ENCODE measurements around the gene SMIM12.

The SMIM12 gene

DNA sequence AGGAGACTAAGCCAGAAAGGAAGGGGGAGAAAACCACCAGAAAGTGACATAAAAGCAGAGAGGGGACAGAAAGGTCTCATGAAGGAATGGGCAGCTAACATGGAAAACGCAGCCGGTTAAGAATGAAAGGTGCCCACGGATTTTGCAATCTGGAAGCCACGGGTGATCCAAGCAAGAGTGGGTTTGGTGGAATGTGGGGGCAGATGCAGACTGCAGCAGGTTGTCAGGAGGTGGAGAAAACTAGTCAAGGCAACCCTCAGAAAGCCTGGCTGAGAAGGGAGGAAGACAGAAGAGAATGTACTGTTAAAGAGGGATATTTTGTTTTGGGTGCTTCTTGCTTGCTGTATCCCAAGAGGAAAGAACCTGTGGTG lies 12.6 kb upstream of the SMIM12 start:
- no peak for DNase-seq (ENCODE audit: low spot score)

GRCh38 chr1:34871443-34872132 lies 12.0 kb upstream of the SMIM12 start:
- no peak for DNase-seq (ENCODE audit: low spot score)

- DNase-seq (ENCODE audit: low spot score) = no peak
Measured at GRCh38 chr1:34870395-34870794, 10.8 kb upstream of the SMIM12 start.

DNA sequence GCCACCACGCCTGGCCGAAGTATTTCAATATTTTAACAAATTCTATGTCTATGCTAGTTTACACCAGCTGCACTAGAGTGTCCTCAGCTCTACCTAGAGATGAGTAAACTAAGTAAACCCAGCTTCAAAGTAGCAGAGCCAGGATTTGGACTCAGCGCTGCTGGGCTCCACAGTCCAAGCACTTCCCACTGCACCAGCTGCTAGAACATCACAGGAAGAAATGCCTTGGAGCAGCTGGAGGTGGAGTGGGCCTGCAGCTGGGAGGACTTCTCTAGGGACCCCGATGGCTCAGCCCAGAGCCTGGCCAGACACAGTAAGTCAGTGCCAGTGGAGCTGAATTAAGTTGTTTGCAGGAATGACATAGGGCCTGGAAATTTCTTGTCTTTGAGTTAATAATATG lies 10.2 kb upstream of the SMIM12 start:
- DNase-seq (ENCODE audit: low spot score) = no peak

DNA sequence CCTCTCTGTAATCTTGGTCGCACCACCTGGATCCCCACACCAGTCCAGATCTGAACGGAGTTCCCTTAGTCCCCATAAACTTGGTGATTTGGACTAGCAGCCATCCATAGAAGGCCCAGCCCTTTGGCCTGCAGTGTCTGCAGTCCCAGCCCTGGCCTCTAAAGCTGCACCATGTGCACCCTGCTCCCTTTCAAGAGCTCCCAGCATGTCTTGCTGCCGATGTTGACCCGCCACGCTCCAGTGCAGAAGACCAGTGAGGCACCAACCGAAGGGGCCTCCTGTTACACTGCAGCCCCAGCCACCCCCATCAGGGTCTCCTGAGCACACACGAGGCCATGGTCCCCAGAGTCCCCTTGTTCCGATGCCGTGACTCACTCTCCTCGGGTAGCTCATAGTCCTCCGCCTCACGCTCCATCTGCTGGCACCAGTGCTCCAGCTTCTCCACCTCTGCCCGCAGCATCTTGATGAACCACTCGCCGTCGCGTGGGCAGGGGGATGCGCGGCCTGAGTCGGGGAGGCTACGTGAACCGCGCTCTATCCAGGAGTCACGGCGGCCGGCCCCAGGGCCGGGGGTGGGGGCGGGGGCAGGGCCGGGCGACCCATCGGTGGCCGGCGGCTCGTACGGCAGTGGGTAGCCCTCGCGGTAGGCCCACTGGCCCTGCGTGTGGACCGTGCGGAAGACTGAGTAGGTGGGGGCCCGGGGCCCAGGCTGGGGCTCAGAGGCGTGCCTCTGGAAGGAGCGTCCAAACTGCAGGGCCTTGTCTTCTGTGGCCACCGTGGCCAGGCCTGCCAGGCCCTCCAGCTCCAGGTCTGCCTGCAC lies 8.9 kb upstream of the SMIM12 start:
- no peak for DNase-seq (ENCODE audit: low spot score)

DNA sequence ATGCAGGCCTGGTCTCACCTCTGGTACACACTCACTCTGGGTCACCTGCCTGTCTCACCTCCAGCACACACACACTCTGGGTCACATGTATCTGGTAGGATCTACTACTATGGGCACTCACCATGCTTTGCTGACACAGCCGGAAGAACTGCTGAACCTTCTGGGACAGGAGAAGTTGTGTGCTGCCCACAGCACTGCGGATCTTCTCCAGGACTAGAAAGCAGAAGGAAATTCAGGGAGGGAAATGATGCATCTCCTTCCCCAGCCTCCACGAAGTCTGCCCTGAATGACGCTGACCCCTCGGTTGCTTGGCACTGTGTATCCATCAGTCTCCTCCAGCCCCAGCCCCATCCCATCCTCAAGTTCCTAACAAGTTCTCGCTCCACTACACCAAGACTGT lies 7.9 kb upstream of the SMIM12 start:
- DNase-seq (ENCODE audit: low spot score) = peak; percentile 38

GRCh38 chr1:34866762-34867109 lies 7.2 kb upstream of the SMIM12 start:
- no peak for DNase-seq (ENCODE audit: low spot score)

GRCh38 chr1:34865981-34866761 lies 6.6 kb upstream of the SMIM12 start:
- DNase-seq (ENCODE audit: low spot score) = peak; percentile 52

GRCh38 chr1:34865573-34865972 lies 6.0 kb upstream of the SMIM12 start:
- DNase-seq (ENCODE audit: low spot score) = no peak

- DNase-seq (ENCODE audit: low spot score) = no peak
Measured at GRCh38 chr1:34864759-34865158, 5.2 kb upstream of the SMIM12 start.

DNA sequence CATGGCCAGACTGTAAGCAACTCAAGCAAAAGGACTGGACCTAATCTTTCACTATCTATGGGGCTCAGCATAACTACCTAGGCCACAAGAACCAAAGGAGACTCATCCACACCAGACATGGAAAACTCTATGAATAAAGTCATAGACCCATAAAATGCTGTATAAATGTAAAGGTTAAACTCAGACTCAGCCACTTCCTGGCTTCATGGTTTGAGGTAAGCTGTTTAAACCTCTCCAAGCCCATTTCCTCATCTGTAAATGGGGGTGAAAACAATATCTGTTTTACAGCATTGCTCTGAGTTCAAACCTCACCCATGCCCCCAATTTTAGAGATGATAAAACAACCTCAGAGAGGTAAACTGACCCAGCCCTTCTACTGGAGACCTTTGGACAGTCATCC lies 4.0 kb upstream of the SMIM12 start:
- DNase-seq (ENCODE audit: low spot score) = no peak

GRCh38 chr1:34858901-34859445 lies 576 bp downstream of the SMIM12 start:
- peak; percentile 33 for DNase-seq (ENCODE audit: low spot score)

- DNase-seq (ENCODE audit: low spot score) = no peak
Measured at GRCh38 chr1:34856697-34857096, 2.9 kb downstream of the SMIM12 start.

GRCh38 chr1:34852677-34853217 lies 6.8 kb downstream of the SMIM12 start:
- DNase-seq (ENCODE audit: low spot score) = peak; percentile 97

DNA sequence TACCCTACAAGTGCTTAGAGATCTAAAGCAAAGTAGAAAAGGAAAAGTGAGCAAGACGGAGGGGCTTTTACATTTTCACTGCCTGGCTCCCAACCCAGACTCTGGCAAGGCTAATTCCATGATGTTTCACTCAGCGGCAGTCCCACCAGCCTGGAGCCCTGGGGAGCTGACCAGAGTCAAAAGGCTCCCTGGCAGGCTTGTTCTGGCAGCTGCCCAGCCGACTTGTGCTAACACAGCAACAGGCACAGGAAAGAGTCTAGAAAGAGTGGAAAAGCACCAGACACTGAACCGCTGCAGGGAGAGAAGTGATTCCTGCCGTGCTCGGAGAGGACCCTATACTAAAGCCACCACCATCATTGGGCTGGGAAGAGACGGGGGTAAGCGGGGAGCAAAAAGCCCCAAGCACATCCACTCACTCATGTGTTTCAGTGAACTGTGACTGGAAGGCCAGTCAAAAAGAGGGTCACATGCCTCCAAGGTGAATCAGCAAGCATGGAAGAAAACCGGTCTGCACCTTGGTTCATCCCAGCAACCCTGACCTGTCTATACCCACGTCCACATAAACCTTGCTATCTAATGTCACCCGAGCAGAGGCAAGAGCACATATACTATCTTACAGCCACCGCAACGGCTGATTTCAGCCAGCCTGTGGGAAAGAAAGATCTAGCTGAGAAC lies 8.0 kb downstream of the SMIM12 start:
- DNase-seq (ENCODE audit: low spot score) = no peak

DNA sequence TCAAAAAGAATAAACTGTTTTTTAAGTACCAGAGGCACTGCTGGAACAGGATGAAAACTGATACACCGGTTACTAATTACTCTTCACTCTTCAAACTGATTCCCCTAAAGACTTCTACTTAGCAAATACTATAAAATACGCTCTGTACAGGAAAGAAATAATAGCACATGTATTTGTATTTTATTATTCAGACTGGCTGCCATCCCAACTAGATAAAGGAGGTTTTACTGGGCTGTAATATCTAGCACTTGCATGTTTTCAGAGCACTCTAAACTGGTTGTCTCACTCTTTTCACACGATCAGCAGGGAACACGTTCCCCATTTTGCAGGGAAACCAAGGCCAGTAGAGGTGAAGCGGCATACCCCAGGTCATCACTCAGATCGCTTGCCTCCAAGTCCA lies 9.2 kb downstream of the SMIM12 start:
- DNase-seq (ENCODE audit: low spot score) = no peak

DNA sequence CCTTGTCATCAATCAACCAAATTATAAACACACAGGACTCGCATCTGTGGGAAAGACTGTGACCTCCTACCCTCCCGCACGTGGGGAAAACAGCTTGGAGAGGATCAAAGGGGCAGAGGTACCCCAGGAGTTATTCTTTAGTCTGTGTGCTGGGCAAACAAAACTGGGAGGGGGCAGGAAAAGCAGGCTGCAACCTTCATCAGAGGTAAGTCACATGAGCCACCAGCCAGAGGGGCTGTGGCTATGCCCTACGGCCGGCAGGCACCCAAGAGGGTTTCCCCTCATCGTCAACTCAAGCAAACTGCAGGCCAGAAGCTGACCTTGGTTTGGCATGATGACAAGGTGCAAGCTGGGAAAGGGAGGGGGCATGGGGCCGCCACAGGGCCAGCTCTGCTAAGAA lies 12.5 kb downstream of the SMIM12 start:
- DNase-seq (ENCODE audit: low spot score) = no peak

DNA sequence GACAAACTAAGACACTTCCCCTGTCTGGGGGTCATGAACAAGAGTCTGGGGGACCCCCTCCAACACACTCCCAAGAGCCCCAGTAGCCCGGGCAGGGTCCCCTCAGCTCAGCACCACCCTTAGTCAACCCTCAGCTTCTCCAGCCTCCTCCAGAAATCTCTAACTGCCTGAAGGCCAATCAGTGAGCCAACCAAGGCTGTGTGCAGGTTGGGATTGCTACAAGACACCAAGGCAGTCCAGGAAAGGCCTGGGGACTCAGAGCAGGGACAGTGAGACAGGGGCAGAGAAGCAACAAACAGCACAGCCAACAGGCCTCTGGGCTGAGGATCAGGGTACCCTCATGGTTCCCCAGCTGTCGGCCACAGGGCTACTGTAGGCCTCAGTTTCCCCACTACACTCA lies 13.3 kb downstream of the SMIM12 start:
- no peak for DNase-seq (ENCODE audit: low spot score)

DNA sequence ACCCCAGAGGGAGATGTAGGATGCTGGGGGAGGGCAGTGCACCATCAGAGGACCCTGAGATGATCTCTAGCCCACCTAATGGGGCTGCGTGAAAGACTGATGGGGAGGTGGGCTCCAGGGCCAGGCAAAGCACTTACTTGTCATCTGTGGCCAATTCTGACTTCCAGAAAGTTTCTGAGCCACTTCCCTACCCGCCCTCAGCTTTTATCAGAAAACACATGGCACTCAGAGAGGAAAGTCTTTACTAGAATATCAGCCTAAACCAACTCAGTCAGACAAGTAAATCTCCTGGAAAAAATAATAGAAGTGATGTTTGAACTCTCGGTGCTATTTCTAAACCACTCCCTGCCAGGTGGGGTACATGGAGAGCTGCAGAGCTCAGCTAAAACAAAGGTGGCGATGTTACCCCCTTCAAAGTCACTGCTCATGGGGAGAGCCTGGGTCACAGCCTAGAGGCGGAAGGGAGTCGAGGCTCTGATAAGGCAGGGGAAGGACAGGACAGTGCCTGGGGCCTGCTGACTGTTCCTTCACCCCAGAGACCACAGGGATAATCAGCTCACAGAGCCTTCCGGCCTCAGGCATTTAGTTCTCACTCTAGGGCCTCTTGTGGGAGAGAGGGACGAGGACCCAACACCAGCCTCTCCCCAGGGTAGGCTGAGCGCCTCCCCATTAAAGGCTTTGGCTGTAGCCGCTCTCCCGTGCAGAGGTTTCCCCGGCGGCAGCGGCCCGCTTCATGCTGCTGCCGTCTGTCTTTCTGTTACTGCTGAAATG lies 14.2 kb downstream of the SMIM12 start:
- no peak for DNase-seq (ENCODE audit: low spot score)

DNA sequence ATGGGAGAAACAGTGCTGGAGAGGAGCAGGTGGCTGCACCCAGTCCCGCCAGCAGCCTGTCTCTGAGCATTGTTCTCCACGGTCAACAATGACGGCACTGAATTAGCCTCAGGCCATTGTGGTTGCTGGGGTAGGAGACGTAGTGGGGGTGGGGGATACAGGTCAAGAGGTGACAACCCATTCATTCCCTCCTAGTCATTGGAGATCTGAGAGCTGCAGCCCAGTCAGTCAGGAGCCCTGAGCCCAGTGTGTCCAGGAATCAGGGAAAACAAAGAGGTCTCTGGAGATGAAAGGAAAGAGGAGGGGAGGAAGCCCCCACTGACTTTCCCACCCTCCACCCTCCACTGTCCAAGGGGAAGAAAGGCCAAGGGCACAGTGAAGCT lies 15.3 kb downstream of the SMIM12 start:
- peak; percentile 69 for DNase-seq (ENCODE audit: low spot score)

All from pons (tissue), 1 donor.